ENCODE data around the gene DMXL2.

DMXL2 gene

GRCh38 chr15:51416129-51416528 lies 206.4 kb downstream of the DMXL2 start:
- DNase-seq (ENCODE audit: low read depth in 2 of 2) = no peak

- DNase-seq (ENCODE audit: low read depth in 2 of 2) = no peak
Observed at GRCh38 chr15:51414256-51414860, 208.2 kb downstream of the DMXL2 start.

- DNase-seq (ENCODE audit: low read depth in 2 of 2) = no peak
Observed at GRCh38 chr15:51405693-51406523, 216.7 kb downstream of the DMXL2 start.

- no peak for DNase-seq (ENCODE audit: low read depth in 2 of 2)
Observed at GRCh38 chr15:51403946-51404695, 218.4 kb downstream of the DMXL2 start.

- peak; percentile 11 to 22 for DNase-seq (ENCODE audit: low read depth in 2 of 2)
Observed at GRCh38 chr15:51403072-51403878, 219.3 kb downstream of the DMXL2 start.

- peak in 1 of 2 experiments; percentile 13 for DNase-seq (ENCODE audit: low read depth in 2 of 2)
Observed at GRCh38 chr15:51401872-51402517, 220.6 kb downstream of the DMXL2 start.

- DNase-seq (ENCODE audit: low read depth in 2 of 2) = no peak
Observed at GRCh38 chr15:51401051-51401780, 221.4 kb downstream of the DMXL2 start.

GRCh38 chr15:51398626-51399025 lies 223.9 kb downstream of the DMXL2 start:
- DNase-seq (ENCODE audit: low read depth in 2 of 2) = no peak
